NCI-H446 treated with DMSO at 0.1 percent for 48 hours (cell line): ENCODE results near the gene SERTAD2.

Source experiments
- DNase-seq: peaks from one replicate; lab custom pipeline; 2025; lab: John Stamatoyannopoulos, UW

SERTAD2 gene

GRCh38 chr2:64646007-64646880, 7.5 kb downstream of the SERTAD2 start:
- no peak for DNase-seq

- no peak for DNase-seq
These were observed 9.0 kb downstream of the SERTAD2 start for GRCh38 chr2:64644458-64645382.

GRCh38 chr2:64643838-64644457, 9.8 kb downstream of the SERTAD2 start:
- DNase-seq = no peak

GRCh38 chr2:64641599-64641998, 12.1 kb downstream of the SERTAD2 start:
- DNase-seq = no peak

GRCh38 chr2:64640153-64641044, 13.3 kb downstream of the SERTAD2 start:
- no peak for DNase-seq

- no peak for DNase-seq
These were observed 14.0 kb downstream of the SERTAD2 start for GRCh38 chr2:64639691-64640090.

- no peak for DNase-seq
These were observed 15.1 kb downstream of the SERTAD2 start for GRCh38 chr2:64638502-64639120.

- no peak for DNase-seq
These were observed 15.8 kb downstream of the SERTAD2 start for GRCh38 chr2:64637931-64638330.

GRCh38 chr2:64637000-64637635, 16.6 kb downstream of the SERTAD2 start:
- no peak for DNase-seq

GRCh38 chr2:64635976-64636911, 17.5 kb downstream of the SERTAD2 start:
- no peak for DNase-seq

- no peak for DNase-seq
These were observed 19.1 kb downstream of the SERTAD2 start for GRCh38 chr2:64634345-64635267.

GRCh38 chr2:64632835-64633819, 20.6 kb downstream of the SERTAD2 start:
- no peak for DNase-seq

GRCh38 chr2:64631771-64632170, 21.9 kb downstream of the SERTAD2 start:
- no peak for DNase-seq

GRCh38 chr2:64630752-64631151, 23.0 kb downstream of the SERTAD2 start:
- DNase-seq = no peak

GRCh38 chr2:64629875-64630274, 23.8 kb downstream of the SERTAD2 start:
- DNase-seq = no peak

- DNase-seq = no peak
These were observed 24.4 kb downstream of the SERTAD2 start for GRCh38 chr2:64629329-64629781.
